ENCODE results near the gene ACSF3.

The ACSF3 gene

GRCh38 chr16:89201439-89202377 lies 108.1 kb downstream of the ACSF3 start:
- DNase-seq (ENCODE audit: low read depth): no peak

GRCh38 chr16:89202422-89203215 lies 109.0 kb downstream of the ACSF3 start:
- no peak for DNase-seq (ENCODE audit: low read depth)
